Neural cell (in vitro differentiated cells): ENCODE data around the gene FRMD4A. TPM values are rescaled to one million over a fixed set of nuclear protein-coding genes. Genes with fewer than 3 reads are reported as not detected.

Experiments
- H2AFZ ChIP-seq: fragments of 200-600, 300-800 bp; sonication (generic), shearing (Covaris generic); 2 replicates; pipeline ENCODE4 v1.6.0; 2014; ENCODE audit warnings: low read depth, mild to moderate bottlenecking, antibody characterized with exemption, low read length, moderate library complexity
- H3F3A ChIP-seq: fragments of 200-600 bp; shearing (Covaris generic); 2 replicates; pipeline ENCODE4 v1.6.1; 2016; ENCODE audit warnings: mild to moderate bottlenecking, moderate library complexity, mixed read lengths, antibody characterized with exemption, low read length; ENCODE audit not compliant: insufficient read depth, poor library complexity, severe bottlenecking
- H3K27ac ChIP-seq: fragments of 200-600, 300-800 bp; sonication (generic), shearing (Covaris generic); 2 replicates; pipeline ENCODE4 v1.5.1; 2014; ENCODE audit warnings: mild to moderate bottlenecking, low read length, moderate library complexity
- H3K27me3 ChIP-seq: fragments of 300-800, 200-600 bp; sonication (generic), shearing (Covaris generic); 2 replicates; pipeline ENCODE4 v1.6.0; 2014; ENCODE audit warnings: mild to moderate bottlenecking, low read depth, low read length, moderate library complexity; ENCODE audit not compliant: insufficient read depth
- H3K36me3 ChIP-seq: fragments of 300-800, 200-600 bp; sonication (generic), shearing (Covaris generic); 2 replicates; pipeline ENCODE4 v1.5.1; 2014; ENCODE audit warnings: mild to moderate bottlenecking, antibody characterized with exemption, low read length, moderate library complexity; ENCODE audit not compliant: insufficient read depth
- H3K4me2 ChIP-seq: fragments of 300-800, 200-600 bp; sonication (generic), shearing (Covaris generic); 2 replicates; pipeline ENCODE4 v1.6.0; 2014; ENCODE audit warnings: mild to moderate bottlenecking, low read length
- H3K4me3 ChIP-seq: fragments of 300-800, 200-600 bp; sonication (generic), shearing (Covaris generic); 2 replicates; pipeline ENCODE4 v1.5.1; 2014; ENCODE audit warnings: mild to moderate bottlenecking, low read length, moderate library complexity
- H3K79me2 ChIP-seq: fragments of 200-600 bp; shearing (Covaris generic); replicated peaks from 2 replicates; pipeline ENCODE4 v1.6.0; 2014; ENCODE audit warnings: mild to moderate bottlenecking, low read length, moderate library complexity; ENCODE audit not compliant: insufficient read depth
- H3K9ac ChIP-seq: fragments of 300-800, 200-600 bp; sonication (generic), shearing (Covaris generic); 2 replicates; pipeline ENCODE4 v1.6.1; 2016; ENCODE audit warnings: mild to moderate bottlenecking, low read length, mixed read lengths
- H3K9me2 ChIP-seq: fragments of 200-600 bp; shearing (Covaris generic); 2 replicates; pipeline ENCODE4 v1.6.1; 2016; ENCODE audit warnings: mild to moderate bottlenecking, low read length, mixed read lengths; ENCODE audit not compliant: insufficient read depth
- H3K9me3 ChIP-seq: fragments of 200-600, 300-800 bp; sonication (generic), shearing (Covaris generic); 2 replicates; pipeline ENCODE4 v1.6.1; 2016; ENCODE audit warnings: mild to moderate bottlenecking, mixed run types, low read length, moderate library complexity, mixed read lengths
- H4K20me1 ChIP-seq: fragments of 200-600 bp; shearing (Covaris generic); 2 replicates; pipeline ENCODE4 v1.6.1; 2016; ENCODE audit warnings: mild to moderate bottlenecking, mixed run types; ENCODE audit not compliant: insufficient read depth
- EP300 ChIP-seq: fragments of 450-650 bp; conservative IDR thresholded peaks from 2 replicates; pipeline ENCODE4 v1.6.1; 2014; ENCODE audit warnings: antibody characterized with exemption, mild to moderate bottlenecking, moderate library complexity; ENCODE audit not compliant: poor library complexity, severe bottlenecking
- EZH2 ChIP-seq: fragments of 200-600, 300-800 bp; shearing (Covaris generic), sonication (generic); IDR thresholded peaks from 2 replicates; pipeline ENCODE4 v1.6.1; 2014; ENCODE audit warnings: antibody characterized with exemption, low read length, borderline replicate concordance, mild to moderate bottlenecking; ENCODE audit not compliant: insufficient read depth, poor library complexity, severe bottlenecking
- MXI1 ChIP-seq: fragments of 450-650 bp; conservative IDR thresholded peaks from 2 replicates; pipeline ENCODE4 v1.6.1; 2014; ENCODE audit warnings: antibody characterized with exemption, mild to moderate bottlenecking; ENCODE audit not compliant: poor library complexity, severe bottlenecking
- POLR2AphosphoS5 ChIP-seq: IDR thresholded peaks from 2 replicates; pipeline ENCODE4 v1.6.1; 2012
- RAD21 ChIP-seq: fragments of 450-650 bp; conservative IDR thresholded peaks from 2 replicates; pipeline ENCODE4 v1.6.1; 2014; ENCODE audit warnings: antibody characterized with exemption, mild to moderate bottlenecking, moderate library complexity
- SMC3 ChIP-seq: fragments of 450-650 bp; conservative IDR thresholded peaks from 2 replicates; pipeline ENCODE4 v1.6.1; 2014; ENCODE audit warnings: antibody characterized with exemption, mild to moderate bottlenecking, moderate library complexity; ENCODE audit not compliant: poor library complexity
- TAF1 ChIP-seq: IDR thresholded peaks from 2 replicates; pipeline ENCODE4 v1.6.1; 2012; ENCODE audit warnings: low read depth
- polyA plus RNA-seq: library from polyadenylated mRNA; depleted of rRNA; stranded (reverse); fragments of >200 nt; gene quantifications from 2 replicates; pipeline ENCODE4 v1.2.3, GENCODE V29; 2014
- TF ChIP-seq, protein P1 (sequence below): IDR thresholded peaks from 2 replicates; pipeline ENCODE4 v1.6.1; 2012; ENCODE audit warnings: borderline replicate concordance
- TF ChIP-seq, protein P2 (sequence below): fragments of 450-650 bp; IDR thresholded peaks from 2 replicates; pipeline ENCODE4 v1.5.1; 2014; ENCODE audit warnings: antibody characterized with exemption, mild to moderate bottlenecking, moderate library complexity; ENCODE audit not compliant: poor library complexity, severe bottlenecking

The FRMD4A gene
- polyA plus RNA-seq, 1 donor from 2014 or later: 36.5 TPM

DNA sequence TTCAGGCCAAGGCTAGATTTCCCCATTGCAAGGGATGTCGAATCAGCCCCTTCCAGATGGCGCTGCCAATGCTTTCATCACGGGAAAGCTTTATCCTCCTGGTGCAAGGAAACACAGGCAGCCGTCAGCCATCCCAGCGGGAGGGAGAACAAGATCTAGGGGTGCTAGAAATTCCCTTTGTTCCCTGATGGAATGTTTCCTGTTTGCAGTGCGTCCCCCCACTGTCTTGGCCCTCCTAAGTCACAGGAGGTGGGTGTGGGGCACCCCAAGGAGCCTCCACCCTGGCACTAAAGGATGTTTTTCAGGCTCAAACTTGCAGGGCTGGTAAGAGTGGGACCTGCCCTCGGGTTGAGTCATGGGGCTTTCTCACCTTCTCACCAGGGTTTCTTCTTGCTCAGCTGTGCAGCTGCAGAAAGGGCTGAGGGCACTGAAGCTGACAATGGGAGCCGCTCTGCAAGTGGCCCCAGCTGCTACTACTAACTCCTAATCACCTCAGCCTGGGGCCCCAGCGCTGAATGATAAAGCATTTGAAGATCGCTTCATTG is 640.4 kb downstream of the FRMD4A start:
- Histone ChIP-seq H3K9me2 (no peaks in the 10 kb centered on the region), H3K9ac (no peak overlapping the region), H4K20me1 (no peaks in the 10 kb centered on the region), H3K9me3 (no peaks in the 10 kb centered on the region), H3K27me3 (no peaks in the 10 kb centered on the region), H3K27ac (no peak overlapping the region), H3K4me3 (no peak overlapping the region), H3K79me2 (no peaks in the 10 kb centered on the region), H3K36me3 (no peaks in the 10 kb centered on the region), H2AFZ (no peak overlapping the region), H3K4me2 (no peak overlapping the region), H3F3A (no peaks in the 10 kb centered on the region)
- no peak for TF ChIP-seq RAD21
- TF ChIP-seq, protein P1, sequence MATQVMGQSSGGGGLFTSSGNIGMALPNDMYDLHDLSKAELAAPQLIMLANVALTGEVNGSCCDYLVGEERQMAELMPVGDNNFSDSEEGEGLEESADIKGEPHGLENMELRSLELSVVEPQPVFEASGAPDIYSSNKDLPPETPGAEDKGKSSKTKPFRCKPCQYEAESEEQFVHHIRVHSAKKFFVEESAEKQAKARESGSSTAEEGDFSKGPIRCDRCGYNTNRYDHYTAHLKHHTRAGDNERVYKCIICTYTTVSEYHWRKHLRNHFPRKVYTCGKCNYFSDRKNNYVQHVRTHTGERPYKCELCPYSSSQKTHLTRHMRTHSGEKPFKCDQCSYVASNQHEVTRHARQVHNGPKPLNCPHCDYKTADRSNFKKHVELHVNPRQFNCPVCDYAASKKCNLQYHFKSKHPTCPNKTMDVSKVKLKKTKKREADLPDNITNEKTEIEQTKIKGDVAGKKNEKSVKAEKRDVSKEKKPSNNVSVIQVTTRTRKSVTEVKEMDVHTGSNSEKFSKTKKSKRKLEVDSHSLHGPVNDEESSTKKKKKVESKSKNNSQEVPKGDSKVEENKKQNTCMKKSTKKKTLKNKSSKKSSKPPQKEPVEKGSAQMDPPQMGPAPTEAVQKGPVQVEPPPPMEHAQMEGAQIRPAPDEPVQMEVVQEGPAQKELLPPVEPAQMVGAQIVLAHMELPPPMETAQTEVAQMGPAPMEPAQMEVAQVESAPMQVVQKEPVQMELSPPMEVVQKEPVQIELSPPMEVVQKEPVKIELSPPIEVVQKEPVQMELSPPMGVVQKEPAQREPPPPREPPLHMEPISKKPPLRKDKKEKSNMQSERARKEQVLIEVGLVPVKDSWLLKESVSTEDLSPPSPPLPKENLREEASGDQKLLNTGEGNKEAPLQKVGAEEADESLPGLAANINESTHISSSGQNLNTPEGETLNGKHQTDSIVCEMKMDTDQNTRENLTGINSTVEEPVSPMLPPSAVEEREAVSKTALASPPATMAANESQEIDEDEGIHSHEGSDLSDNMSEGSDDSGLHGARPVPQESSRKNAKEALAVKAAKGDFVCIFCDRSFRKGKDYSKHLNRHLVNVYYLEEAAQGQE: no peak
- TF ChIP-seq, protein P2, sequence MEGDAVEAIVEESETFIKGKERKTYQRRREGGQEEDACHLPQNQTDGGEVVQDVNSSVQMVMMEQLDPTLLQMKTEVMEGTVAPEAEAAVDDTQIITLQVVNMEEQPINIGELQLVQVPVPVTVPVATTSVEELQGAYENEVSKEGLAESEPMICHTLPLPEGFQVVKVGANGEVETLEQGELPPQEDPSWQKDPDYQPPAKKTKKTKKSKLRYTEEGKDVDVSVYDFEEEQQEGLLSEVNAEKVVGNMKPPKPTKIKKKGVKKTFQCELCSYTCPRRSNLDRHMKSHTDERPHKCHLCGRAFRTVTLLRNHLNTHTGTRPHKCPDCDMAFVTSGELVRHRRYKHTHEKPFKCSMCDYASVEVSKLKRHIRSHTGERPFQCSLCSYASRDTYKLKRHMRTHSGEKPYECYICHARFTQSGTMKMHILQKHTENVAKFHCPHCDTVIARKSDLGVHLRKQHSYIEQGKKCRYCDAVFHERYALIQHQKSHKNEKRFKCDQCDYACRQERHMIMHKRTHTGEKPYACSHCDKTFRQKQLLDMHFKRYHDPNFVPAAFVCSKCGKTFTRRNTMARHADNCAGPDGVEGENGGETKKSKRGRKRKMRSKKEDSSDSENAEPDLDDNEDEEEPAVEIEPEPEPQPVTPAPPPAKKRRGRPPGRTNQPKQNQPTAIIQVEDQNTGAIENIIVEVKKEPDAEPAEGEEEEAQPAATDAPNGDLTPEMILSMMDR: no peak
- TF ChIP-seq EP300: no peak
- no peak for TF ChIP-seq POLR2AphosphoS5
- TF ChIP-seq TAF1: no peak
- TF ChIP-seq SMC3: no peak
- no peak for TF ChIP-seq MXI1
- no peak for TF ChIP-seq EZH2

DNA sequence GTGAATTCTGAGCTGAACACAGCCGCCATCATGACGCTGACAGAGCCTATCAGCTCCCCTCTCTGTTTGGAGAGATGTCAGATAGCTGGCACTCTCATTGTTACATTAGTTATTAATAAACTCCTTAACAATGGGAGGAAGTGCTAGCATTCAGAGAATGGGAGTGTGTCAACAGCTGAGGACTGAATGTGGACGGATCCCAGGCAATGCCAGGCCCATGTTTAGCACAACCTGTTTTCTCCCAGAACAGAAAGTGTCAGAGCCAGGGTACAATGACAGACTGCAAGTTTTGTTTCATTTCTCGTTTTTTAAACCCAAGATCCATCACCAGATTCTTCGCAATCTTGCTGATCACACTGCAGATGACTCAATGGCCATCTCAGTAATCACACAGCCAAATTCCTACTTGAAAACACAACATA is 644.4 kb downstream of the FRMD4A start:
- no peak overlapping the region for H3K4me3 ChIP-seq
- H3F3A ChIP-seq: no peaks in the 10 kb centered on the region
- TF ChIP-seq, protein P2: no peak
- TF ChIP-seq, protein P1: no peak
- TF ChIP-seq SMC3: no peak
- TF ChIP-seq TAF1: no peak
- TF ChIP-seq POLR2AphosphoS5: no peak
- TF ChIP-seq EP300: no peak
- no peak for TF ChIP-seq EZH2
- TF ChIP-seq MXI1: no peak
- H3K36me3 ChIP-seq: no peaks in the 10 kb centered on the region
- H4K20me1 ChIP-seq: no peaks in the 10 kb centered on the region
- no peaks in the 10 kb centered on the region for H3K9me2 ChIP-seq
- H3K27me3 ChIP-seq: no peaks in the 10 kb centered on the region
- no peak overlapping the region for H2AFZ ChIP-seq
- no peak overlapping the region for H3K9ac ChIP-seq
- H3K9me3 ChIP-seq: no peaks in the 10 kb centered on the region
- no peak overlapping the region for H3K27ac ChIP-seq
- no peaks in the 10 kb centered on the region for H3K79me2 ChIP-seq
- H3K4me2 ChIP-seq: no peak overlapping the region
